Hematopoietic multipotent progenitor cell (in vitro differentiated cells): ENCODE data around the gene PSMB2. TPM values are rescaled to one million over a fixed set of nuclear protein-coding genes. Genes with fewer than 3 reads are reported as not detected.
"Not testable (repeated sequence)": the region's sequence is repeated elsewhere in the genome, so short reads cannot be mapped to it uniquely, and the experiment has no call there.

Experiments used
- DNase-seq, 3 donors: peaks; one replicate each; pipeline ENCODE4 v3.0.0-alpha.2; 2011 to 2015; ENCODE audit warnings: low read depth in 2 of 3, low spot score in 2 of 3
- total RNA-seq: library from RNA; depleted of rRNA; stranded (reverse); fragments of >200 nt; gene quantifications from one replicate; pipeline ENCODE4 v1.2.3, GENCODE V29; 2012

Gene PSMB2
- total RNA-seq = 14.3 TPM

- peak; percentile 90 to 97 (median 96) for DNase-seq
Observed at GRCh38 chr1:35641233-35641866, at the start of gene PSMB2. Gene PSMB2, minus strand, starts transcription at chr1:35641526. Its CDS starts 94 bp downstream, at chr1:35641432.

- DNase-seq = no peak
Observed at GRCh38 chr1:35691080-35691479, 49.8 kb upstream of the PSMB2 start.

GRCh38 chr1:35690103-35690502, 48.8 kb upstream of the PSMB2 start:
- not testable (repeated sequence) for DNase-seq

GRCh38 chr1:35688161-35688560, 46.8 kb upstream of the PSMB2 start:
- DNase-seq = no peak

DNA sequence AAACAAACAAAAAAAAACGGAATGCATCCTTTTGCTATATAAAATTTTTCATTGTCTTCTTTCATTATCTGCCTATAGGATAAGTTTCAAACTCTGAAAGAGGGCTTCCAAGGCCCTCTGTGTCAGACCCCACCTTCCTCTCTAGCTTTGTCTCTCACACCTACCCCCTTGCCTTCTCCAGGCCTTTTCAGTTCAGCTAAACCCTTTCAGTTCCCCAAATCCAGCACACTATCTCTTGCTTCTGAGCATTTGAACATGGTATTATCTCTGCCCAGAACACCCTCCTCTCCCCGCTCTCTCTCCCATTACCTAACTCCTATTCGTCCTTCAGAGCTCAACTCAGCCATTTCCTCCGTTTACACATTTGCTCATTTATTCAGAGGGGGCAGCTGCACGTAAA, 41.7 kb upstream of the PSMB2 start:
- DNase-seq = no peak

- DNase-seq = no peak
Observed at GRCh38 chr1:35680271-35680670, 38.9 kb upstream of the PSMB2 start.

DNA sequence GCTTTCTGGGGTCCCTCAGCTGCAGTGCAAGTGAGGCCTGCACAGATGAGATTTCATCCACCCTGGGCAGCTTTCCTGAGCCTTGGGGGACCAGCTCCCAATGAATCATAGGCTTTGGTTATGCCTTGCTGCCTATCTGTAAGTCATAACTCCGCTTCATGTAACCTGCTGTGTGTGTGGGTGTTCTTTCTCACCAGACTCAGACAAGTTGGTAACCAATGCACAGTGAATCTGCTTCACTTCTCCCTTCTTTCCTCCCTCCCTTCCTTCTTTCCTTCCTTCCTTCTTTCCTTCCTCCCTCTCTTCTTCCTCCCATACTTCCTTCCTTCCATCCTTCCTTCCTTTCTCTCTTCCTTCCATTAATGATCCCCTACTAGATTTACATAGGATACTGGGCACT, 34.4 kb upstream of the PSMB2 start:
- no peak for DNase-seq

GRCh38 chr1:35674111-35674510, 32.8 kb upstream of the PSMB2 start:
- peak in 1 of 3 donors; percentile 6 for DNase-seq

- no peak for DNase-seq
Observed at GRCh38 chr1:35672116-35672515, 30.8 kb upstream of the PSMB2 start.

- no peak for DNase-seq
Observed at GRCh38 chr1:35668506-35668905, 27.2 kb upstream of the PSMB2 start.

DNA sequence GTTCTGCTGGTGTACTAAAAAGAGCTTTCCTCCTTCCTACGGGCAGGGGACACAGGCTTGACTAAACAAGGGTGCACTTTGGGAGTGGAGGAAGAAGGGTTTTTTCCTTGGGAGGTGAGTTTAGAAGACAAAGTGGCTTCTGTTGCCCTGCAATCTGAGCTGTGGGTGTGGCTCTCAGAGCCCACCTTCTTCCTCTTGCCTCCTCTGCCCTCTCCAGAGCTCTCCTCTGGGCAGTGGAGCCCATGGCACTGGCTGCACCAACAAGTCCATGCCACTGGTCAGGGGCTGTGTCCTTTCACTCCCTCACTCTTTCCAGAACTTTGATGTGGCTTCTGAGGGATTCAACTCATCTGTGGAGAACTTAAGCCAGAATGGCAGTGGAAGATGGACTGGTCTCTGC, 25.6 kb upstream of the PSMB2 start:
- no peak for DNase-seq

GRCh38 chr1:35666216-35666615, 24.9 kb upstream of the PSMB2 start:
- DNase-seq = no peak

- no peak for DNase-seq
Observed at GRCh38 chr1:35663434-35663833, 22.1 kb upstream of the PSMB2 start.

- DNase-seq = no peak
Observed at GRCh38 chr1:35661474-35661795, 20.1 kb upstream of the PSMB2 start.

DNA sequence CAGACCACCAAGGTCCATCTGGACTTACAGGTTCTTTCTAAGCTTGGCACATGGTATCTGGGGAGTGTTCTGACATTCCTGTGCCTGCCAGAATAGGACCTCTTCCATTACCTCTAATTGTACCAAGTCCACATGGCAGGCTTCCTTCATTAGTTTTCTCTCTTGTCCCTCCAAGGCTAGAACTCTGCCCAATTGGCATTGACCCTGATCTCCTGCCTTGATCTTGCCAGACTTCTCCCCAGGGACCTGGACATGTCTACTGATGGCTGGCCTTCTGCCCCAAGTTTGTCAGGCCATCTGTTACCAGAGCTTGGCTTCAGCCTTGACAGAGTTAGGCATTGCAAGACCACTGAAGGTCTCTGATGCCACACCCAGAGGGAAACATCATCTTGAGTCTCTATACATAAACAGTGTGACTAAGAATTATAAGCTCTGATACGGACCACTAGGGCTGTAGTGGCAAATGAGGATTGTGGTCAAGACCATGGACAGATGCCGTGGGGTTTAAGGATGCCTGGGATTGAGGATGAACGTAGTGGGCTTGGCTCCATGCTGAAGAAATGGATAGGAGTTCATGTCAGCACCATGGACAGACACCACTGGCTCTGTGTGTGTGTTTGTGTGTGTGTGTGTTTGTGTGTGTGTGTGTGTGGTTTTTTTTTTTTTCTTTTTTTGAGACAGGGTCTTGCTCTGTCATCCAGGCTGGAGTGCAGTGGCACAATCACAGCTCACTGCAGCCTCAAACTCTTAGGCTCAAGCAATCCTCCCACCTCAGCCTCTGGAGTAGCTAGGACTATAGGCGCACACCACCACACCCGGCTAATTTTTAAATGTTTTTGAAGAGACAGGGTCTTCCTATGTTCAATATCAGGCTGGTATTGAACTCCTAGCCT, 19.5 kb upstream of the PSMB2 start:
- DNase-seq = peak in 1 of 3 donors; percentile 52

- no peak for DNase-seq
Observed at GRCh38 chr1:35659589-35659988, 18.3 kb upstream of the PSMB2 start.

DNA sequence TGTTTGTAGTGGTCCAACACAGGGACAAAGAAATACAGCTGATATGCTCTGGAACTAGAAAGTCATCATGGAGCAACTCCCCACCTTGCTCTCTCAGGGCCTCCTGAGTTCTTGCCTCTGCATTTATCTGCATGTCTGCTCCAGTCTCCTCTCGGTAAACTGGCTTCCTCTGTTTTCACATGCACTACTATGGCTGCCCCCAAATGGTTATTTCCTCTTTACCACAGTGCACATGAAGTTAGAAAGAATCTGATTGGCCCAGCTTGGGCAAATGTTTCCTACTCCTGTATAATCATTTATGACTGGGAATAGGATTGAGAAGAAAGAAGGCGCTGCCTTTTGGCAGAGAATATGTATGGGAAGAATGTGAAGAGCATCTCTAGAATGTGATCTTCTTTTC, 16.5 kb upstream of the PSMB2 start:
- peak in 1 of 3 donors; percentile 31 for DNase-seq

DNA sequence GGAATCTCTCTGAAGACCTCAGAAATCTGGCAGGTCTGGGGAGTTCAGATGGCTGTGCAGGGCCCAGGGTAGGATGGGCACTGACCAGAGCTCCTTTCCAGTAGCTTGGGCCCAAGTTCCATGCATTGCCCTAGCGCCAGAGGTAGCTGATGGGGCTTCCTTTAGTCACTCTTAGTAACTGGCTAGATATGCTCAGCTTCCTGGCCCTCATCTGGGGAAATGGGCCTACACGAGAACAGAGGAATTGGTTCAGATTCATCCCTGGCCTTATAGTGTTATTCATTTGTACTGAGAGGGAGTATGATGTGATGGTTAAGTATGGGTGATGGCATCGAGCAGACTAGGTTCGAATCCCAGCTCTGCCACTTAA, 15.5 kb upstream of the PSMB2 start:
- no peak for DNase-seq

DNA sequence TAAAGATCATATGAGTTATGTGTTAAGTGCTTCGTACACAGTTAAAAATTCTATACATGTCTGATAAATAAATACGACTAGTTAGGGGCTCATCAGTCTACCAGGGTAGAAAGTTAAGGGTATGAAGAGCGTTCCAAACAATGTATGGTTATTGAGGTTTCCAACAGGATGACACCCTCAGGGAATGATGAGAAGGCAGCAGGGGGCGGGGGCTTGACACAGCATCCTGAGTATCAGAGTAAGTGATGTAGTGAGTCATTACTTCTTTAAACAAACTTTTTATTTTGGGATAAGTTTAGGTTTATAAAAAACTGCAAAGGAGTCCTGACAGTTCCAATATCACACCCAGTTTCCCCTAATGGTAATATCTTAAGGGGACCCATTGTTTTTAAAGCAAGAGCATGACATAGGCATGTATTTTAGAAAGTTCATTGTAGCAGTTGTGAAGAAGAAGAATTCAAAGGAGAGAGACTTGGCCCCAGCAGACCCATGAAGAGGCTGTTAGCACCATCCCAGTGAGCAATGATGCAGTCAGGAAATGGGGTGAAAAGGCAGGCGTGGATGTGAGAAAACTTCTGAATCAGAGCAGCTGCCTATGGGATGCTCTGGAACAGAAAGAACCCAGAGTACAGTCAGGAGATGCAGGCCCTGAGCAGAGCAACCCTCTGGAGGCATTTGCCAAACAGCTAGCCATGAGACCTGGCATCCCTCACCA, 15.0 kb upstream of the PSMB2 start:
- DNase-seq = no peak

DNA sequence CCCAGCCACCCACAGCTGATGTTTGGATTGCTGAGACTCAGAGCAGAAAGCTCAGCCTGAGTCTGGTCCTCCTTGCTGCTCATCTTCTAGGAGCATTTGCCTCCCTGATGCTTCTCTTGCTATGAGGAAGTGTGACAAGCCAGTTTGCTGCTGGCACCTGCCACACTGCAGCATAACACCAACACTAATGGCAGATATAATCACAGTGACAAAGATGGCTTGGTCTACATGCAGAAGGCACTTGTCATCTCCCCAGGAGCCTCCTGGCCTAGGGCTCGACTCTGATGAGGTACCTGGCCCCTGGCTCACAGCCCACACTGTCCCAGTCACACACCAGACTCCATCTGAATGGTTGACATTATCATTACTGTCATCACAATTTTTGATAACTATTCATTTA, 13.9 kb upstream of the PSMB2 start:
- no peak for DNase-seq

GRCh38 chr1:35650416-35650815, 9.1 kb upstream of the PSMB2 start:
- no peak for DNase-seq

GRCh38 chr1:35646043-35646442, 4.7 kb upstream of the PSMB2 start:
- DNase-seq = peak in 1 of 3 donors; percentile 33
